Inflammatory macrophage (primary cell): ENCODE data around the gene BEST1.
"Not testable (repeated sequence)": the region's sequence is repeated elsewhere in the genome, so short reads cannot be mapped to it uniquely, and the experiment has no call there.

Source experiments
- DNase-seq, 2 donors: peaks; one replicate each; pipeline ENCODE4 v3.0.0-alpha.2; 2020 to 2022

Gene BEST1

DNA sequence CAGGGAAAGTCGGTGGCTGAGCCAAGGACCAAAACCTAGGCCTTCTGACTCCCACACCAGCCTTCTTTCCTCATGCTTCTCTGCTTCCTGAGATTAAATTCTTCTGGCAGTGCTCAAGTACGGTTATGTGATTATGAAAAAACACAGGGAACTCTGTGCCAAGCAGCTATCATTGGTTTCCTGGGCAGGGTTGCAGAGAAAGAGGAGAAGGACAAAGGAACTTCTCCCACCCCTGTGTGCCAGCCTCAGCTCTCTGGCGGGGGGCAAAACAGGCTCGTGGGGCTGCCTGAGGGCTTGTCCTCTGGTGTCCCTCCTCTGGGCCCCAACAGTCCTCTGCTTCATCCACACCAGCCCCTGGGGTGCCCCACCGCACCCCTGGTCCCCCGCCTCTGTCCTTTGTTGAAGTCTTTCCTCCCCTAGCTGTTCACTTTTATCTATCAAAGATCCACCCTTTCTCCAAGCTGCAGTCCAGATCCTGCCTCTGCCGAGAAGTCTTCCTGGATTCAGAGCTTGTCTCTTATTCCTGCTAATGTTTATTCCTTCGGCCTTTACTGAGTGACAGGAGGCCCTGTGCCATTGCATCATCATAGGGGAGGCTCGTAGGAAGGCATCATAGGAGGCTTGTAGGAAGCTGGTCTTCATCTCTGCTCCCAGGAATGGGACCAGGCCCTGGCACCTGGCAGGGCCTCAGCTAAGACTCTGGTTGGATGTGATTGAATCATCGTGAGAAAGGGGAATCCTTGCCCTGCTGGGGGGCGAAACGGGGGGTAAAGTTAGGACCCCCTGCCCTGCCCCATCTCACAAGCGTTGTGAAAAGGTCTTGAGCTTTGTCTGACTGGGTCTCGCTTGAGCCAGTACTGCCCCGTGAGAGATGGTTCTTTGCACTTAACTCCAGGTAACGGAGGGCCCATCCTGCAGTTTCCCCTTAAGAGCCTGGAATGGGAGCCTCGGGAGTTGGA is 28.8 kb downstream of the BEST1 start:
- peak in 1 of 2 donors; percentile 40 for DNase-seq

DNA sequence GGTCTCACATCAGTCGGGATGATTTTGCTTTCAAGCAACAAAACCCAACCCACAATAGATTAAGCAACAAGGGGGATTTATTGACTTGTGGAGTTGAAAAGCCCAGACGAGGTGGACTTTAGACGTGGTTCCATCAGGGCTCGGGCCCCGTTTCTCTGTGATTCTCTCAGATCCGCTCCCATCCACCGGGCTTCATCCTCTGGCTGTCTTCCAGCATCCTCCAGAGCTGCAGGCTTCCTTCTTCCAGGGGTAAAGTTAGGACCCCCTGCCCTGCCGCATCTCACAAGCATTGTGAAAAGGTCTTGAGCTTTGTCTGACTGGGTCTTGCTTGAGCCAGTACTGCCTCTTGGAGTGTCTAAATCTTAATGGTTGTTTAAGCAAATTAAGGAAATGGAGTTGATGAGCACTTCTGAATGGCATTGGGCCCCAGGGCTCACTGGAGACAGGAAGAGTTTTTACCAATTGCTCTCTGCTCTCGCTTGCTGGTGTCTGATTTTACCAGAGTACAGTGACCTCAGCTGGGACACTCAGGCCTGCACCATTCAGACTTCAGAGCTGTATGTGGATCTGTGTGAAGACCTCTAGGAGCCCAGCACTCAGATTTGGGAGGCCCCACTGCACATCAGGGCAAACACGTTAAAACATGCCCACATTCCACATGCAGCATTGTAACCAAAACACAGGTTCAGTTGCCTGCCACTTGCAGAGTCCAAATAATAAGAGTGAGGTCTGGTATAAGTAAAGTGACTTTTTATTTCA is 30.8 kb downstream of the BEST1 start:
- no peak for DNase-seq

DNA sequence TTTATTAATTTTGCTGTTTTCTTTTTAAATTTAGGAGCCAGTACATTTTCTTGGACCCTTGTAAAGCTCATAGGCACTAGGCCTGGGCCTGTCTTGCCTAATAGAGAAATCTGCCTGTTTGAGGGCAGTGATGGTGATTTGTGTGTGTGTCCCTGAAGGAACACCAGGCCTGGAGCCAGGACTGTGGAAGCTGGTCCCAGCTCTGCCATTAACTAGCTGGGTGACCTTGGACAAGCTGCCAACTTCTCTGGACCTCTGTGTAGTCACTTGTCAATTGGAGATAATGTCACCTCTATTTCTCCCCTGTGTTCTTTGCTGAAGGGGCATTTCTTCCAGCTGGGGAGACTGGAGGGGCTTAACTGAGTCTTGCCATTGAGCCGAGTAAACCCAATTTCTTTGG is 33.3 kb downstream of the BEST1 start:
- no peak for DNase-seq

DNA sequence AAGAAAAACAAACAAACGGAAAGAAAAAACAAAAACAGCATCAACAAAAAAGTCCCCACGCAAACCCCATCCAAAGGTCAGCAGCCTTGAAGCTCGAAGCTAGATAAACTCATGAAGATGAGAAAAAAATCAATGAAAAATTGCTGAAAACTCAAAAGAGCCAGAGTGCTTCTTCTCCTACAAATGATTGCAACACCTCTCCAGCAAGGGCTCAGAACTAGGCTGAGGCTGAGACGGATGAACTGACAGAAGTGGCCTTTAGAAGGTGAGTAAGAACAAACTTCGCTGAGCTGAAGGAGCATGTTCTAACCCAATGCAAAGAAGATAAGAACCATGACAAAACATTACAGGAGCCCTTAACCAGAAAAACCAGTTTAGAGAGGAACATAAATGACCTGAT is 35.7 kb downstream of the BEST1 start:
- DNase-seq, result no peak

DNA sequence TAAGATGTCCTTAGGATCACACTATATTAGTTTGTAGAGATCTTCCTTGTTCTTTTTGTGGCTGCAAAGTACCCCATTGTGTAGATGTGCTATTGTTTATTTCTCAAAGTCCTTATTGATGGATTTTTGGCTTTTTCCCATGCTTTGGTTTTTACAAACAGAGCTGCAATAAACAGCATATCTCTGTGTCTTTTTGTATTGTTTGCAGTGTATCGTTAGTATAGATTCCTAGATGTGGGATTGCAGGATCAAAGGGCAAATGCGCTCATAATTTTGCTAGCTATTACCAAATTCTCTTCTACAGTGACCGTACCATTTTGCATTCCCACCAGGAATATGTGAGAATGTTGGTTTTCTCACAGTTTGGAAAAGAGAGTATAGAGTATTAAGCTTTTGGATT is 44.8 kb downstream of the BEST1 start:
- no peak for DNase-seq

DNA sequence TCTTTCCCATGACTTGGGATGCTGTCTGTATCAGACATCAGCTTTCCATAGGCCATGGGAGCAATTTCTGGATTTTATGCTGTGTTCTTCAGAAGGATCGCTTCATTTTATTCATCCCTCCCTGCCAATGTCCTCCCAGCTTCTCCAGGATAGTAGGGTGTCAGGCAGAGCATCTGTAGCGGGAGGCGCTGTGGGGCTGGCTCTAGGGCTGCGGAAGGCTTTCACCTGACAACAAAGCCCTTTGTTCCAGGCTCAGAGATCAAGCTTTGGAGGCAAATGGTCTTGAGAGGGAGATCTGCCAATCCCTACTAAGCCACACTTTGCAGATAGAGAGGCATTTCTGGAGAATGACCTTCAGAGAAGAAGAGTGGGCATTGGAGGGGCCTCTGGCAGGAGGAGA is 46.8 kb downstream of the BEST1 start:
- no peak for DNase-seq

DNA sequence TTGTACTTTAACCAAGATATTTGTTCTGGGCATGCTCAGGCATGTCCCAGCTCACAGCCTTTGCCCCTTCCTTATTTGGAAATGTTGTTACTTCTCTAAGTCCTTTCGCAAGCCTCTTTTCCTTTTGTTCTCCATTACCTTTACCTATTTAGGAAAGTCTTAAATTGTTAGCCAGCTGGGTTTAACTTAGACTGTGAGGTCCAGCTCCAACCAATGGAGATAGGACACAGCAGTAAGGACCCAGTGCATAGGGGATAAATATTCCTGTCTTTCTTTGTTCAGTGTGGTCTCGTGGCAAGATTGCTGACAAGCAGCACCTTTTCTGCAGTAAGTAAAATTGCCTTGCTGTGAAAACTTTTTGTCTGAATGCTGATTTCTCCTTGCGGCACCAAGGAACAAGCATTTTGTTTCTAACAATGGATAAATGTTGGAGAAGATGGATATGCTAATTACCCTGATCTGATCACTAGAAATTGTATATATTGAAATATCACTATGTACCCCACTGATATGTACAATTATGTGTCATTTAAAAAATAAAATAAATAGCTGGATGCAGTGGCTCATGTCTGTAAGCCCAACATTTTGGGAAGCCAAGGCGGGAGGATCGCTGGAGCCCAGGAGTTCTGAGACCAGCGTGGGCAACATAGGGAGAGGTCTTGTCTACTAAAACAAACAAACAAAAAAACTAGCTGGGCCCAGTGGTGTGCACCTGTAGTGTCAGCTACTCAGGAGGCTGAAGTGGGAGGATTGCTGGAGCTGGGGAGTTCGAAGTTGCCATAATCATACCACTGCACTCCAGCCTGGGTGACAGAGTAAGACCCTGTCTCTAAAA is 49.2 kb downstream of the BEST1 start:
- DNase-seq, result no peak

DNA sequence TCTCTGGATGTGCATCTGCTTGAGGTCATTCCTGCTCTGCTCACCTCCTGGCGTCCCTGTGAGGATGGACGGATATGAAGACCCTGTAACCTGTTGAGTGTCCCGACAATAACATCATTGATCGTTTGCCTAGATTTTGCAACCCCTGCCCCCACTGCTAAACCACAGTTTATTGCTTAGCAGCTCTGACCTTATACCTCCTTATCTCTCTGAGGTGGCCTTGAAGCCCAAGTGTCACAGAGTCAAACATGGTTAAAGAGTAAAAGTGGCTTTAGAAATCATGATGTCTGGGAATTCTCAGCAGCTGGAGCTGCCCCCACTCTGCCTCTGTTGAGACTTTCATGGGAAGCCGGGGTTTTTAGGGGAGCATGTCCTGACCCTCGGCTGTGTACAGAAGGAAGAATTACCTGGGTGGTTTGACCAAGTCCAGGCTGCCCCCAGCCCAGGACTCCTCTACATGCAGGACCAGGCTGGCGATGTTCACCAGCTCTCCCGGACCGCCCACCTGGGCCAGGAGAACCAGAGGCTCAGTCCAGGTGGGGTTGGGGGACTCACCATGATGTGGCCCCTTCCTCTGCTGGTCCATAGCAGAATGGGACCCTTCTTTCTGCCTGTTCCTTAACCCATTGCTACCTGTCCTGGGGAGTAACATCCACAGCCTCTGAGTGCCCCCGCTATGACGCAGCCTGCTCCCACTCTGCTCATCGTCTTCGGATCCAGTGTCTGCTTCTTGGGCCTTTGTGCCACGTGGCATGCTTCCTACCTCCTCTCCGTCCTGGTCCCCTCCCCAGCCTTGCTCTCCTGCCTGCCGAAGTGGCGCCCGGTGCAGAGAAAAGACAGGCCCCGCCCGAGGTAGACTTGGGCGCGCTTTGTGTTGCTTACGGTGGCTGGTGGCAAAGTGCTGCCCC is 50.6 kb downstream of the BEST1 start:
- DNase-seq, result no peak

DNA sequence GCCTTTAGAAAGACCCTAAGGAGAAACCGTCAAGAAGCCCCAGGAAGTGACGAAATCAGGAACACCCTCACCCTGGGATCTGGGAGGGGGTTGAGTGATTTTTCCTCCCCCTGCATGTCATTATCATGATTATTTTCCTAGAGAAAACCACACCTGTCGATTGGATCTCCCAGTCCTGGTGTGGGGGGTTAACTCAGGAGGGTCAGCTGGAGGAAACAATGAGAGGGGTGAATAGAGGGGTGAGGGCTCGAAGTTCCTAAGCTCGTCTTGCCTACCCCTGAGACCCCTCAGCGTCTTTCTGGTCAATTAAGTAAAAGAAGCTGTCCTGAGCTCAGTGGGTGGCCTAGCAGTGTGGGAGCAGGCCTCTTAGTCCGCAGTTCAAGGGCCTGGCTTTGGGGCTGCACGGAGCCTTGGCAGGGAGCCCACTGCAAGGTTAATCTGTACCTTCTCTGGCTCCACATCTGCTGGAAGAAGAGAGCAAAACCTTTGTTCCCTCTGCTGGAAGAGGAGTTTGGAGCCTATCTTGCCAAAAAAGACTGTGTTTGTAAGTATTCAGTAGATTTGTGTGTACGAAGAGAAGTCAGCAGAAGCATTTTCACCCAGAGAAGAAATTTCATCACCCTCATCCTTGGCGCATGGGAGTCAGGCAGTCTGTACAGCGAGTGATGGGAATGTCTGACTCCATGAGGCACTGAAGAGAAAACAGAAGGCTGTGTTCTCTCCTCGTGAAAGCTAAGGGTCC is 51.5 kb downstream of the BEST1 start:
- no peak for DNase-seq

DNA sequence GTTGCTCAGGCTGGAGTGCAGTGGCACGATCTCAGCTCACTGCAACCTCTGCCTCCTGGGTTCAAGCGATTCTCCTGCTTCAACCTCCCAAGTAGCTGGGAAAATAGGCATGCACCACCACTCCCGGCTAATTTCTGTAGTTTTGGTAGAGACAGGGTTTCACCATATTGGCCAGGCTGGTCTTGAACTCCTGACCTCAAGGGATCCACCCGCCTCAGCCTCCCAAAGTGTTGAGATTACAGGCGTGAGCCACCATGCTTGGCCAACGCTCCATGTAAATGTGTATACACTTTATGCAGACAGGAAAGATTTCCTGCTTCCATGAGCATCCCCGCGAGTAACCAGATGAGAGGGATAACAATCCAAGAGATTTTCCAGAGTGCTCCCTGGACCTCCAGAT is 52.1 kb downstream of the BEST1 start:
- not testable (repeated sequence) for DNase-seq

DNA sequence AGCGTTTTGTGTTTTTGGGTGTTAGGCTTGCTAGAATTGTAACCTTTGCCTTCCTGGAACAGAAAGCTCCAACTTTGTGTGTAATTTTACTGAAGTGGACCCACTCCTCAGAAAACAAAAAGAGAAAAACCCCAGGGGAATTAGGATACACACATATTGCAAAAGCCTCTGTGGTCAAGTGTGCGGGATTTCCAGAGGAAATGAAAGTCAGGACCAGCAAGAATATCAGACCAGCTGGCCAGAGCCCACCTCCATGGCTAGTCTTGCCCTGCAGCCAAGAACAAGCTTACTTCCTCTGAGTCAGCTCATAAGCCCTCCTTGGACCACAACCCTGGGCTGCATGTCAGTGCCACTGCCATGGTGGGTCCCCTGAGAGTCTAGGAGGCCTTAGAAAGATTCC is 54.3 kb downstream of the BEST1 start:
- peak; percentile 69 to 80 for DNase-seq

DNA sequence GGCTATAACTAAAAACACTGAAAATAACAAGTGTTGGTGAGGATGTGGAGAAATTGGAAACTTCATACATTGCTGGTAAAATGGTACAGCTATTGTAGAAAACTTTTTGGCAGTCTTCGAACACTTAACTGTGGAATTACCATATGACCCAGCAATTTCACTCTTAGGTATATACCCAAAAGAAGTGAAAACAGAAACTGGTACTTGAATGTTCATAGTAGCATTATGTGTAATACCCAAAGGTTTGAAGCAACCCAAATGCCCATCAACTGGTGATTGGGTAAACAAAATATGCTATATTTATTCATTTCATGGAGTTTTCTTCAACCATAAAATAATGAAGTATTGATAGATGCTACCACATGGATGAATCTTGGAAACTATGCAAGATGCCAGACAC is 58.0 kb downstream of the BEST1 start:
- DNase-seq, result no peak

DNA sequence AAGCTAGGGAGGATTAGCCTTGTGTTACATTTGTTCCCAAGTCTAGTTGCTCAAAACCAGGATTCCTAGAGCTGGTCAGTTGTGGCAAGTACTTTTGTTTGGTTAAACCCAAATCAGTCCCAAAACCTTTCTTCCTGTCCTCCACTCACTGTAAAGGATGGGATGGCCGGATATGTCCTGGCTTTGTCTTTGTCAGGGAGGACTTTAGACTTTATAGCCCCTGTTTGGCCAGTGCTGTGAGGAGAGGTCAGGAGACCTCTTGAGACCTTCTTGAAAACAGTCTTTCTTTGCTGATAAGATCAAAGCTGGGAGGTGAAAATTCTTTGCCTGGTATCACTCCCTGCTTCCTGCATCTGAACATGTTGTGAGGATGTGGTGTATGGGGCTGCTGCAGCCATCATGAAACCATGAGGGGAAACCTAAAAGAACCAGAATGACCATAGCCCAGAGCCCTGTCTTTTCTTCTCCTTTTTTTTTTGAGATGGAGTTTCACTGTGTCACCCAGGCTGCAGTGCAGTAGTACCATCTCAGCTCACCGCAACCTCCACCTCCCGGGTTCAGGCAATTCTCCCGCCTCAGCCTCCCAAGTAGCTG is 60.9 kb downstream of the BEST1 start:
- DNase-seq, result no peak

DNA sequence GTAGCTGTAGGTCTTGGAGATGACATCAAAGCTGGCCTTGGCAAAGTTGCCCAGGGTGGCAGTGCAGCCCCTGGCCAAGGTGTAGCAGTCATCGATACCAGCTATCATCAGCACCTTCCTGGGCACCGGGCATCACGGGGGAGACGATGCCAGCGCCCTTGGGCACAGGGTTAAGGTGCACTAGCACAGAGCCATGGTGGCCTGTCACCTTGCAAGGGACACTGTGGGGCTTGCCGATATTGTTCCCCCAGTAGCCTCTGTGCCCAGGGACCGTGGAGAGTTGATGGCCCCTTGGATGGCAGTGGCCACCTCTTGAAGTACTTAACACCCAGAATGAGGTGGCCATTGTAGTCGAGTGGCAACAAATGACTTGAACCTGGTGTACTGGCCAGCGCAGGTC is 61.7 kb downstream of the BEST1 start:
- no peak for DNase-seq

DNA sequence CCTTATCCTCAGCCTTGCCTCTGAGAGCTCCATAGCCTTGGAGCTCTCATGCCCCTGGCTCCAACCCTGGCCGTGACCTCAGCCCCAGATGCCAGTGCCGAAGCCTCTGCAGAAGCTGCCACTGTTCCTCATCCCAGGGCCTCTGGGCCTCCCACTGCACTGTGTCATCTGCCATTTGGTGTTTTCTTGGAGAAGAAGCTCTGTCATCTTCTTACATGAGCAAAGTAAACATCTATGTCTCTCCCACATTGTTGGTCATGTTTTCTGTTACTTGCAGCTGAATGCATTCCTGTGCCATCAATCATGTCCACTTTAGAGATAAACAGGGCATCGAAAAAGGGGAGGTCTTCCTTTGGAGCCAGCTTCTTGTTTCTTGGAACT is 62.3 kb downstream of the BEST1 start:
- DNase-seq, result peak; percentile 68 to 82

DNA sequence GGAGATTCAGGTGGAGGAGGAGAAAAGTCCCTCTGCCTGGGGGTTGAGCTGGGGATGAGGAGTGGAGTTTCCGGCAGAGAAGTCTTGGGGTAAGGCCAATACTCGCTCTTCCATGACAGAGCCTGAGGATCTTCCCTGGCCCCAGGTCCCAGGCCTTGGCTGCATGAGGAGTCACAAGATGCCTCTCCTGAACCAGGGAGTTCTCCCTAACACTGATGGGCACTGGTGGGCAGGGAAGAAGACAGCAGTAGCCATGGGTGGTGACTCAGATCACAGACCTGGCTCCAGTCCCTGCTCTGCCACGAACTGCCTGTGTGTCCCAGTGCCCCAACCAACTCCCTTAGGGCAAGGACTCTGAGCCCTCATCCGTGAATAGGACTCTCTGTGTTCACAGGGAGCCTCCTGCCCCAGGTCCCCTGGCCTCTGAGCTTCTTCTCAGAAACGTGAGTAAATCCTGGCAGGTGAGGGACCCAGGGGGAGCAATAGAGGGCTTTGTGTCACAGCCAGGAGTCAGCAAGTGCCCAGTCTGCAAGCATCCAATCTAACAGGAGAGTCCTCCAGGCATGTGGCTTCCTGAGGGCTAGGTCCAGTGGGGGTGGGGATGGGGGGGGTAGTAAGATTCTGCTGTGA is 62.8 kb downstream of the BEST1 start:
- DNase-seq, result peak in 1 of 2 donors; percentile 18
